Heart right ventricle (tissue), 16 donors: ENCODE results near the gene PLCXD1. TPM values are rescaled to one million over a fixed set of nuclear protein-coding genes. Genes with fewer than 3 reads are reported as not detected.

Experiments
- ATAC-seq, 8 donors: fragments of 200-7000 bp; cut with Tn5 transposase; one replicate each; pipeline ENCODE4 v1.9.1; 2020; ENCODE audit warnings: mild to moderate bottlenecking in 8 of 8, moderate library complexity in 8 of 8, moderate number of reproducible peaks in 1 of 8
- DNase-seq, 2 donors: peaks; one replicate each; pipeline ENCODE4 v3.0.0-alpha.2; 2020
- H3K27ac ChIP-seq, 10 donors: fragments of 200-600 bp; sonication (generic) in 2 of 10; one replicate each; pipeline versions ENCODE4 v1.5.0 to v1.8.0; 2020 to 2022; ENCODE audit warnings: mild to moderate bottlenecking in 3 of 10
- H3K27me3 ChIP-seq, 7 donors: fragments of 200-600 bp; one replicate each; pipeline ENCODE4 v1.8.0; 2021 to 2022; ENCODE audit warnings: mild to moderate bottlenecking in 2 of 7
- H3K36me3 ChIP-seq, 9 donors: fragments of 200-600 bp; sonication (generic) in 1 of 9; one replicate each; pipeline versions ENCODE4 v1.5.0 to v1.8.0; 2020 to 2022; ENCODE audit warnings: mild to moderate bottlenecking in 2 of 9
- H3K4me1 ChIP-seq, 9 donors: fragments of 200-600 bp; sonication (generic) in 1 of 9; one replicate each; pipeline versions ENCODE4 v1.5.0 to v1.8.0; 2020 to 2022; ENCODE audit warnings: mild to moderate bottlenecking in 4 of 9
- H3K4me3 ChIP-seq, 10 donors: fragments of 200-600 bp; sonication (generic) in 2 of 10; one replicate each; pipeline versions ENCODE4 v1.5.0 to v1.8.0; 2020 to 2022; ENCODE audit warnings: mild to moderate bottlenecking in 7 of 10, moderate library complexity in 2 of 10
- H3K9me3 ChIP-seq, 11 donors: fragments of 200-600 bp in 10 of 11; sonication (generic) in 2 of 11; one replicate each; pipeline versions ENCODE4 v1.5.0 to v1.8.0; 2013 to 2022; ENCODE audit warnings: mild to moderate bottlenecking in 2 of 11, control low read depth in 1 of 11, moderate library complexity in 1 of 11
- WGBS, 2 donors: extraction: QIAGEN DNeasy Blood & Tissue Kit; methylation state at CpG; one replicate each; pipeline ENCODE4 v1.1.7; 2013; ENCODE audit warnings: inconsistent platforms in 1 of 2; 5-methylcytosine and 5-hydroxymethylcytosine counted together
- intact Hi-C, 10 donors: fragments of 100-400 bp; cut with DNase I; formaldehyde crosslinking; loops; one replicate each; pipeline versions ENCODE4 v1.11.1 to v1.14.2; 2022
- polyA plus RNA-seq, 2 donors: library from polyadenylated mRNA; stranded (reverse); fragments of 200-250 nt; gene quantifications; one replicate each; pipeline ENCODE4 v1.2.3, GENCODE V29; 2013
- total RNA-seq, 10 donors: library from RNA; stranded (reverse); fragmentation: NEBNext Ultra II Directional in 3 of 10; extraction: Animal tissue kit (Norgen Biotek cat#: 25700) in 3 of 10; gene quantifications; one replicate each; pipeline versions ENCODE4 v1.2.1 to v1.2.4, GENCODE V29; 2021 to 2023
- TF ChIP-seq, protein P1 (sequence below), 9 donors: fragments of 200-600 bp; sonication (generic) in 2 of 9; IDR thresholded peaks; one replicate each; pipeline versions ENCODE4 v1.5.0 to v1.8.0; 2021 to 2022; ENCODE audit warnings: antibody characterized with exemption in 9 of 9, mild to moderate bottlenecking in 5 of 9, moderate library complexity in 1 of 9
- donor health status: Arrhythmogenic right ventricular cardiomyopathy.
- donor health status: ischemic (EF 13 %, LVEDD 7.1; RV severe dilation, severe dysfunction).
- donor health status: healthy with polysubstance abuse.
- donor health status: DM: no; HTN: yes; CAD: no.
- donor health status: DM: no; HTN: no; CAD: no.
- donor health status: ischemic (EF 25% LVEDD 6.9; RV normal size, moderate dysfunction).
- donor health status: ischemic (EF 25% LVEDD 5.7; RV mildly dilated, moderate dysfunction).
- donor health status: healthy.
- donor health status: DM: yes; HTN: yes; CAD: no.
- donor health status: Ischemic cardiomyopathy.
- donor health status: ischemic (EF 35%, LVEDD 5.7; RV mildly dilated, moderate dysfunction).
- donor health status: nonischemic (EF 11% LVEDD 7.7; RV severe dilation, severe dysfunction).
- donor health status: DM: yes; HTN: yes; CAD: no.
- donor health status: PGD.
- donor health status: ischemic (EF 29% LVEDD 5.4; RV normal size, mild dysfunction).
- donor health status: nonischemic (EF 23%, LVEDD 6.1; RV moderate dilation, normal function).

Gene PLCXD1
- total and polyA plus RNA-seq, 12 donors: 1.9 to 19.9 (median 2.8) TPM

GRCh38 chrX:348461-349117, 67.4 kb downstream of the PLCXD1 start:
- TF ChIP-seq, protein P1, sequence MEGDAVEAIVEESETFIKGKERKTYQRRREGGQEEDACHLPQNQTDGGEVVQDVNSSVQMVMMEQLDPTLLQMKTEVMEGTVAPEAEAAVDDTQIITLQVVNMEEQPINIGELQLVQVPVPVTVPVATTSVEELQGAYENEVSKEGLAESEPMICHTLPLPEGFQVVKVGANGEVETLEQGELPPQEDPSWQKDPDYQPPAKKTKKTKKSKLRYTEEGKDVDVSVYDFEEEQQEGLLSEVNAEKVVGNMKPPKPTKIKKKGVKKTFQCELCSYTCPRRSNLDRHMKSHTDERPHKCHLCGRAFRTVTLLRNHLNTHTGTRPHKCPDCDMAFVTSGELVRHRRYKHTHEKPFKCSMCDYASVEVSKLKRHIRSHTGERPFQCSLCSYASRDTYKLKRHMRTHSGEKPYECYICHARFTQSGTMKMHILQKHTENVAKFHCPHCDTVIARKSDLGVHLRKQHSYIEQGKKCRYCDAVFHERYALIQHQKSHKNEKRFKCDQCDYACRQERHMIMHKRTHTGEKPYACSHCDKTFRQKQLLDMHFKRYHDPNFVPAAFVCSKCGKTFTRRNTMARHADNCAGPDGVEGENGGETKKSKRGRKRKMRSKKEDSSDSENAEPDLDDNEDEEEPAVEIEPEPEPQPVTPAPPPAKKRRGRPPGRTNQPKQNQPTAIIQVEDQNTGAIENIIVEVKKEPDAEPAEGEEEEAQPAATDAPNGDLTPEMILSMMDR (IDR thresholded peaks at IDR 0.05): no peak
- H3K4me3 ChIP-seq: no peak overlapping the region
- peaks cover 0 to 29% (median 3%) of the 10 kb centered on the region in 9 donors for H3K36me3 ChIP-seq
- H3K27me3 ChIP-seq: no peaks in the 10 kb centered on the region
- H3K4me1 ChIP-seq: peaks cover 0 to 17% (median 3%) of the 10 kb centered on the region in 9 donors
- peak overlapping the region in 8 of 10 donors; percentile 9 to 62 (median 48) for H3K27ac ChIP-seq
- intact Hi-C loops: no loop called here
- peaks cover 0 to 2% (median 0%) of the 10 kb centered on the region in 11 donors for H3K9me3 ChIP-seq
- ATAC-seq (peak in 5 of 8 donors; percentile 38 to 76 (median 63)), DNase-seq (no peak)
- WGBS, 2 donors: 33 to 44% methylated on average over 11 of the region's 11 CpGs

DNA sequence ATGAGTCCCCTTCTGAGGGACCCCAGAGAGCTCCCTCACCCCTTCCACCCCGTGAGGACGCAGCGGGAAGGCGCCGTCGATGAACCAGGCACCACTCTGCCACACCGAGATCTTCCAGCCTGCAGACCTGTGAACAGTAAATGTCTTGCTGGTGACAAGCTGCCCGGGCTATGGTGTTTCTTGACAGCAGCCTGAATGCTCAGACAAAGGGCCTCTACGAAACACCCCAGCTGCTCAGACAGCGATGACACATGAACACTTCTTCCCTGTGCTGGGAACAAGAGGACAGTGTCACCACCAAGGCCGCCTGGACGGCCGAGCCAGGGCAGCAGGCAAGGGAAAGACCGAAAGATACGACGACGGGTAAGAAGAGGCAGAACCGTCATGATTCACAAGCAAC, 68.0 kb downstream of the PLCXD1 start:
- intact Hi-C loops: no loop called here
- Histone ChIP-seq H3K27me3 (no peaks in the 10 kb centered on the region), H3K9me3 (peaks cover 0 to 2% (median 0%) of the 10 kb centered on the region in 11 donors), H3K36me3 (peaks cover 0 to 28% (median 2%) of the 10 kb centered on the region in 9 donors), H3K4me3 (no peak overlapping the region), H3K27ac (peak overlapping the region in 8 of 10 donors; percentile 9 to 62 (median 48)), H3K4me1 (peaks cover 0 to 17% (median 3%) of the 10 kb centered on the region in 9 donors)
- peak in 6 of 8 donors; percentile 21 to 57 (median 46) for ATAC-seq
- 42 to 47% methylated on average over 18 of the region's 18 CpGs for WGBS, 2 donors
- TF ChIP-seq, protein P1 (IDR thresholded peaks at IDR 0.05): no peak
- no peak for DNase-seq

GRCh38 chrX:349702-350101, 68.5 kb downstream of the PLCXD1 start:
- WGBS, 2 donors: 72 to 74% methylated on average over 10 of the region's 10 CpGs
- H3K27me3 ChIP-seq: no peaks in the 10 kb centered on the region
- H3K27ac ChIP-seq: peak overlapping the region in 3 of 10 donors; percentile 42 to 62 (median 54)
- peaks cover 0 to 17% (median 3%) of the 10 kb centered on the region in 9 donors for H3K4me1 ChIP-seq
- TF ChIP-seq, protein P1 (IDR thresholded peaks at IDR 0.05): no peak
- no peak overlapping the region for H3K4me3 ChIP-seq
- H3K9me3 ChIP-seq: no peaks in the 10 kb centered on the region
- no peak for ATAC-seq
- peaks cover 0 to 23% (median 0%) of the 10 kb centered on the region in 9 donors for H3K36me3 ChIP-seq
- intact Hi-C loops: no loop called here
- no peak for DNase-seq

- no peak overlapping the region for H3K27ac ChIP-seq
- intact Hi-C loops: no loop called here
- H3K9me3 ChIP-seq: no peaks in the 10 kb centered on the region
- ATAC-seq (peak in 1 of 8 donors; percentile 6), DNase-seq (no peak)
- TF ChIP-seq, protein P1 (IDR thresholded peaks at IDR 0.05): no peak
- H3K27me3 ChIP-seq: no peaks in the 10 kb centered on the region
- no peak overlapping the region for H3K4me3 ChIP-seq
- H3K4me1 ChIP-seq: peaks cover 0 to 17% (median 3%) of the 10 kb centered on the region in 9 donors
- 86 to 87% methylated on average over 20 of the region's 20 CpGs for WGBS, 2 donors
- H3K36me3 ChIP-seq: peaks cover 0 to 18% (median 0%) of the 10 kb centered on the region in 9 donors
These were observed 69.0 kb downstream of the PLCXD1 start for GRCh38 chrX:350148-350533.
